NB4 (cell line): ENCODE results near the gene GPR21.

Experiments used
- DNase-seq: peaks from one replicate; pipeline ENCODE4 v3.0.0; 2010; ENCODE audit warnings: low read depth
- H3K4me3 ChIP-seq: one replicate; pipeline ENCODE4 v1.5.1; 2011; ENCODE audit warnings: mild to moderate bottlenecking, low read depth, low read length, moderate library complexity
- MYC ChIP-seq: IDR thresholded peaks from 2 replicates; pipeline ENCODE4 v1.6.1; 2011; ENCODE audit warnings: low read depth, low read length
- POLR2A ChIP-seq: IDR thresholded peaks from 2 replicates; pipeline ENCODE4 v1.6.1; 2011; ENCODE audit warnings: mild to moderate bottlenecking; ENCODE audit not compliant: insufficient read length; ENCODE audit errors: extremely low read depth
- TF ChIP-seq, protein P1 (sequence below): IDR thresholded peaks from 2 replicates; pipeline ENCODE4 v1.6.1; 2011; ENCODE audit warnings: low read depth, low read length
- TF ChIP-seq, protein P2 (sequence below): IDR thresholded peaks from one replicate; pipeline ENCODE4 v1.5.1; 2012; ENCODE audit warnings: low read depth, low read length

The GPR21 gene

DNA sequence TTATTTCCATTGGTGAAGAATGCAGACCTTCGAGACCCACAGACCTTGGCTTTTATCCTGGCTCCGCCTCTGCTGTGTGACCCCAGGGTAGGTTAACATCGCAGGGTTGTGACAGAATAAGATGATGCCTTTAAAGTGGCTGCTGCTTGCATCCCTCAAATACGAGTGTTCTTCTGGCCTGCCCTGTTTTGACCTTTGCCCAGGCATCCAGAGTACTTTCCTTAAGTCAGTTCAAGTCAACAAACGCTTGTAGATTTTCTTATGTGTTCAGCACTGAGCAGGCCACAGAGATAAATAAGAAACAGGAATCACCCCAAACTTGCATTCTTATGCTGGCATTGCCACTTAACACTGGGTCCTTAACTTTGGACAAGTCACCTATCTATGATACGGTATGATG lies 50.2 kb downstream of the GPR21 start:
- TF ChIP-seq, protein P1, sequence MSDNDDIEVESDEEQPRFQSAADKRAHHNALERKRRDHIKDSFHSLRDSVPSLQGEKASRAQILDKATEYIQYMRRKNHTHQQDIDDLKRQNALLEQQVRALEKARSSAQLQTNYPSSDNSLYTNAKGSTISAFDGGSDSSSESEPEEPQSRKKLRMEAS = no peak
- TF ChIP-seq MYC (no peak), POLR2A (no peak)
- TF ChIP-seq, protein P2, sequence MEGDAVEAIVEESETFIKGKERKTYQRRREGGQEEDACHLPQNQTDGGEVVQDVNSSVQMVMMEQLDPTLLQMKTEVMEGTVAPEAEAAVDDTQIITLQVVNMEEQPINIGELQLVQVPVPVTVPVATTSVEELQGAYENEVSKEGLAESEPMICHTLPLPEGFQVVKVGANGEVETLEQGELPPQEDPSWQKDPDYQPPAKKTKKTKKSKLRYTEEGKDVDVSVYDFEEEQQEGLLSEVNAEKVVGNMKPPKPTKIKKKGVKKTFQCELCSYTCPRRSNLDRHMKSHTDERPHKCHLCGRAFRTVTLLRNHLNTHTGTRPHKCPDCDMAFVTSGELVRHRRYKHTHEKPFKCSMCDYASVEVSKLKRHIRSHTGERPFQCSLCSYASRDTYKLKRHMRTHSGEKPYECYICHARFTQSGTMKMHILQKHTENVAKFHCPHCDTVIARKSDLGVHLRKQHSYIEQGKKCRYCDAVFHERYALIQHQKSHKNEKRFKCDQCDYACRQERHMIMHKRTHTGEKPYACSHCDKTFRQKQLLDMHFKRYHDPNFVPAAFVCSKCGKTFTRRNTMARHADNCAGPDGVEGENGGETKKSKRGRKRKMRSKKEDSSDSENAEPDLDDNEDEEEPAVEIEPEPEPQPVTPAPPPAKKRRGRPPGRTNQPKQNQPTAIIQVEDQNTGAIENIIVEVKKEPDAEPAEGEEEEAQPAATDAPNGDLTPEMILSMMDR = no peak
- no peak for DNase-seq
- no peak overlapping the region for H3K4me3 ChIP-seq

DNA sequence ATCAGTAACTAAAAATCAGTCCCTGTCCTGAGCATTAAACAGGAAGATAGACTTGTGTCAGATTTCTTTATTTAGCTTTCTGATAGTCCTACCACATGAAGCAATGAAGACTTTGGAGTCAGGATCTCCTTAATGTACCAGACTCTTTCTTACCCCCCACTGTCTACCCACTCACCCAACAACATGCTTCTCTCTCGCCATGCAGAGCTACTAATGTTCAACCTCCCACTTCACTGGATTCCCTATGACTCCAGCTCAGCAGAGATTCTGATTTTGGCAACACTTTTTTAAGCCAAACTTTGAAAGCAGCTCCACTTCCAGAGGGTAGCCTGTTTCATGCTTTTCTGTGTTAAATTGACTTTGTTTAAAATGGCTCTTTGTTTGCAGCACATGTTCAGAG lies 50.8 kb downstream of the GPR21 start:
- H3K4me3 ChIP-seq = no peak overlapping the region
- DNase-seq = no peak
- TF ChIP-seq POLR2A (no peak), MYC (no peak)
- TF ChIP-seq, protein P1 = no peak
- TF ChIP-seq, protein P2 = no peak
